Measurements from ENCODE around the gene ANKDD1A.

ANKDD1A gene

GRCh38 chr15:64993290-64993689 is 81.6 kb downstream of the ANKDD1A start:
- TF ChIP-seq SIN3A (IDR thresholded peaks at IDR 0.05; ENCODE audit: borderline replicate concordance, insufficient read depth, low read length): no peak
- TF ChIP-seq TAF1 (IDR thresholded peaks at IDR 0.05; ENCODE audit: borderline replicate concordance, insufficient read depth, low read length): no peak
- TF ChIP-seq REST (IDR thresholded peaks at IDR 0.05; ENCODE audit: insufficient read depth in 1 of 2, low read depth in 2 of 2, low read length in 2 of 2): no peak
- no peak for TF ChIP-seq FOXP2 (optimal IDR thresholded peaks at IDR 0.05; ENCODE audit: borderline replicate concordance, extremely low read depth, extremely low read length, insufficient read depth)
- TF ChIP-seq POLR2AphosphoS5 (IDR thresholded peaks at IDR 0.05; ENCODE audit: low read depth, low read length): no peak

GRCh38 chr15:64997066-64997465 is 85.4 kb downstream of the ANKDD1A start:
- TF ChIP-seq REST (IDR thresholded peaks at IDR 0.05; ENCODE audit: insufficient read depth in 1 of 2, low read depth in 2 of 2, low read length in 2 of 2) (no peak), POLR2AphosphoS5 (IDR thresholded peaks at IDR 0.05; ENCODE audit: low read depth, low read length) (no peak), FOXP2 (optimal IDR thresholded peaks at IDR 0.05; ENCODE audit: borderline replicate concordance, extremely low read depth, extremely low read length, insufficient read depth) (no peak)

- TF ChIP-seq SIN3A (IDR thresholded peaks at IDR 0.05; ENCODE audit: borderline replicate concordance, insufficient read depth, low read length) (no peak), FOXP2 (optimal IDR thresholded peaks at IDR 0.05; ENCODE audit: borderline replicate concordance, extremely low read depth, extremely low read length, insufficient read depth) (no peak), TAF1 (IDR thresholded peaks at IDR 0.05; ENCODE audit: borderline replicate concordance, insufficient read depth, low read length) (no peak), POLR2AphosphoS5 (IDR thresholded peaks at IDR 0.05; ENCODE audit: low read depth, low read length) (no peak), REST (IDR thresholded peaks at IDR 0.05; ENCODE audit: insufficient read depth in 1 of 2, low read depth in 2 of 2, low read length in 2 of 2) (no peak)
Observed at GRCh38 chr15:64997745-64998375, 86.2 kb downstream of the ANKDD1A start.

- TF ChIP-seq FOXP2 (optimal IDR thresholded peaks at IDR 0.05; ENCODE audit: borderline replicate concordance, extremely low read depth, extremely low read length, insufficient read depth): no peak
- no peak for TF ChIP-seq SIN3A (IDR thresholded peaks at IDR 0.05; ENCODE audit: borderline replicate concordance, insufficient read depth, low read length)
- no peak for TF ChIP-seq TAF1 (IDR thresholded peaks at IDR 0.05; ENCODE audit: borderline replicate concordance, insufficient read depth, low read length)
- TF ChIP-seq REST (IDR thresholded peaks at IDR 0.05; ENCODE audit: insufficient read depth in 1 of 2, low read depth in 2 of 2, low read length in 2 of 2): no peak
- TF ChIP-seq POLR2AphosphoS5 (IDR thresholded peaks at IDR 0.05; ENCODE audit: low read depth, low read length): no peak
Observed at GRCh38 chr15:65004993-65005392, 93.3 kb downstream of the ANKDD1A start.

GRCh38 chr15:65006876-65007275 is 95.2 kb downstream of the ANKDD1A start:
- TF ChIP-seq SIN3A (IDR thresholded peaks at IDR 0.05; ENCODE audit: borderline replicate concordance, insufficient read depth, low read length) (no peak), TAF1 (IDR thresholded peaks at IDR 0.05; ENCODE audit: borderline replicate concordance, insufficient read depth, low read length) (no peak), POLR2AphosphoS5 (IDR thresholded peaks at IDR 0.05; ENCODE audit: low read depth, low read length) (no peak), REST (IDR thresholded peaks at IDR 0.05; ENCODE audit: insufficient read depth in 1 of 2, low read depth in 2 of 2, low read length in 2 of 2) (no peak), FOXP2 (optimal IDR thresholded peaks at IDR 0.05; ENCODE audit: borderline replicate concordance, extremely low read depth, extremely low read length, insufficient read depth) (no peak)

Measured in PFSK-1 (cell line).